OCI-LY1 (cell line): ENCODE measurements around the gene KLK13.

ENCODE experiments used
- H2AFZ ChIP-seq: fragments of 200-600 bp; sonication (generic), shearing (Covaris generic); 2 replicates; pipeline ENCODE4 v1.6.0; 2014; ENCODE audit warnings: antibody characterized with exemption, mild to moderate bottlenecking, low read length
- H3F3A ChIP-seq: fragments of 200-600 bp; sonication (generic), shearing (Covaris generic); 2 replicates; pipeline ENCODE4 v1.6.0; 2014; ENCODE audit warnings: mild to moderate bottlenecking, antibody characterized with exemption, low read length, moderate library complexity; ENCODE audit not compliant: insufficient read depth
- H3K27ac ChIP-seq: fragments of 200-600 bp; sonication (generic); 2 replicates; pipeline ENCODE4 v1.5.1; 2014; ENCODE audit warnings: low read length, mixed run types, mild to moderate bottlenecking, low read depth; ENCODE audit not compliant: poor library complexity, severe bottlenecking
- H3K27me3 ChIP-seq: fragments of 200-600 bp; sonication (generic); 2 replicates; pipeline ENCODE4 v1.6.0; 2014; ENCODE audit warnings: antibody characterized with exemption, mild to moderate bottlenecking, low read length, moderate library complexity; ENCODE audit not compliant: insufficient read depth
- H3K36me3 ChIP-seq: fragments of 200-600 bp; sonication (generic); 2 replicates; pipeline ENCODE4 v1.6.1; 2014; ENCODE audit warnings: mild to moderate bottlenecking, antibody characterized with exemption, low read length, moderate library complexity, mixed read lengths; ENCODE audit not compliant: insufficient read depth
- H3K4me1 ChIP-seq: fragments of 200-600 bp; sonication (generic); 2 replicates; pipeline ENCODE4 v1.5.1; 2014; ENCODE audit warnings: mild to moderate bottlenecking, low read length, moderate library complexity; ENCODE audit not compliant: insufficient read depth, severe bottlenecking
- H3K4me2 ChIP-seq: fragments of 200-600 bp; sonication (generic), shearing (Covaris generic); 2 replicates; pipeline ENCODE4 v1.6.1; 2014; ENCODE audit warnings: low read length
- H3K4me3 ChIP-seq: fragments of 200-600 bp; sonication (generic); 2 replicates; pipeline ENCODE4 v1.5.1; 2014; ENCODE audit warnings: low read length, low read depth, mild to moderate bottlenecking, mixed read lengths; ENCODE audit not compliant: poor library complexity, severe bottlenecking
- H3K79me2 ChIP-seq: fragments of 200-600 bp; shearing (Covaris generic); 2 replicates; pipeline ENCODE4 v1.6.1; 2016; ENCODE audit warnings: mixed run types, low read length, mixed read lengths; ENCODE audit not compliant: insufficient read depth
- H3K9ac ChIP-seq: fragments of 200-600 bp; sonication (generic), shearing (Covaris generic); 2 replicates; pipeline ENCODE4 v1.6.1; 2014; ENCODE audit warnings: mild to moderate bottlenecking, low read length, mixed read lengths
- H3K9me2 ChIP-seq: fragments of 200-600 bp; sonication (generic), shearing (Covaris generic); 2 replicates; pipeline ENCODE4 v1.6.1; 2014; ENCODE audit warnings: low read depth, mild to moderate bottlenecking, low read length, mixed read lengths
- H3K9me3 ChIP-seq: fragments of 200-600 bp; shearing (Covaris generic); 2 replicates; pipeline ENCODE4 v1.6.1; 2014; ENCODE audit warnings: low read length, mixed read lengths
- H4K20me1 ChIP-seq: fragments of 200-600 bp; sonication (generic), shearing (Covaris generic); 2 replicates; pipeline ENCODE4 v1.6.0; 2016; ENCODE audit warnings: mild to moderate bottlenecking, low read length; ENCODE audit not compliant: insufficient read depth
- EZH2 ChIP-seq: fragments of 200-600 bp; sonication (generic), shearing (Covaris generic); IDR thresholded peaks from 2 replicates; pipeline ENCODE4 v1.8.0; 2017; ENCODE audit warnings: borderline replicate concordance, mixed run types, mild to moderate bottlenecking, antibody characterized with exemption, low read length, moderate library complexity, mixed read lengths
- TF ChIP-seq, protein P1 (sequence below): fragments of 200-600 bp; sonication (generic), shearing (Covaris generic); IDR thresholded peaks from 2 replicates; pipeline ENCODE4 v1.5.1; 2017; ENCODE audit warnings: mild to moderate bottlenecking, antibody characterized with exemption, low read length, moderate library complexity, mixed read lengths

The KLK13 gene

GRCh38 chr19:51026554-51026831 is 38.4 kb downstream of the KLK13 start, which contains the start of gene KLK11:
TSS of gene KLK11 (minus strand) at chr19:51026616. CDS start at chr19:51025631, 985 bp downstream.
- Histone ChIP-seq H3K4me2 (no peak within 1 kb of the TSS), H3K27ac (no peak within 1 kb of the TSS), H3K4me1 (no peaks in the 10 kb centered on the region), H3K9ac (no peak within 1 kb of the TSS), H3F3A (no peaks in the 10 kb centered on the region), H2AFZ (no peak within 1 kb of the TSS), H3K9me3 (no peaks in the 10 kb centered on the region), H3K79me2 (no peaks in the 10 kb centered on the region), H3K27me3 (no peaks in the 10 kb centered on the region; the same call in 1 of the 2 replicates), H3K4me3 (no peak within 1 kb of the TSS), H3K36me3 (no peaks in the 10 kb centered on the region), H4K20me1 (no peaks in the 10 kb centered on the region), H3K9me2 (no peaks in the 10 kb centered on the region)
- TF ChIP-seq, protein P1, sequence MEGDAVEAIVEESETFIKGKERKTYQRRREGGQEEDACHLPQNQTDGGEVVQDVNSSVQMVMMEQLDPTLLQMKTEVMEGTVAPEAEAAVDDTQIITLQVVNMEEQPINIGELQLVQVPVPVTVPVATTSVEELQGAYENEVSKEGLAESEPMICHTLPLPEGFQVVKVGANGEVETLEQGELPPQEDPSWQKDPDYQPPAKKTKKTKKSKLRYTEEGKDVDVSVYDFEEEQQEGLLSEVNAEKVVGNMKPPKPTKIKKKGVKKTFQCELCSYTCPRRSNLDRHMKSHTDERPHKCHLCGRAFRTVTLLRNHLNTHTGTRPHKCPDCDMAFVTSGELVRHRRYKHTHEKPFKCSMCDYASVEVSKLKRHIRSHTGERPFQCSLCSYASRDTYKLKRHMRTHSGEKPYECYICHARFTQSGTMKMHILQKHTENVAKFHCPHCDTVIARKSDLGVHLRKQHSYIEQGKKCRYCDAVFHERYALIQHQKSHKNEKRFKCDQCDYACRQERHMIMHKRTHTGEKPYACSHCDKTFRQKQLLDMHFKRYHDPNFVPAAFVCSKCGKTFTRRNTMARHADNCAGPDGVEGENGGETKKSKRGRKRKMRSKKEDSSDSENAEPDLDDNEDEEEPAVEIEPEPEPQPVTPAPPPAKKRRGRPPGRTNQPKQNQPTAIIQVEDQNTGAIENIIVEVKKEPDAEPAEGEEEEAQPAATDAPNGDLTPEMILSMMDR, result no peak
- TF ChIP-seq EZH2, result no peak

DNA sequence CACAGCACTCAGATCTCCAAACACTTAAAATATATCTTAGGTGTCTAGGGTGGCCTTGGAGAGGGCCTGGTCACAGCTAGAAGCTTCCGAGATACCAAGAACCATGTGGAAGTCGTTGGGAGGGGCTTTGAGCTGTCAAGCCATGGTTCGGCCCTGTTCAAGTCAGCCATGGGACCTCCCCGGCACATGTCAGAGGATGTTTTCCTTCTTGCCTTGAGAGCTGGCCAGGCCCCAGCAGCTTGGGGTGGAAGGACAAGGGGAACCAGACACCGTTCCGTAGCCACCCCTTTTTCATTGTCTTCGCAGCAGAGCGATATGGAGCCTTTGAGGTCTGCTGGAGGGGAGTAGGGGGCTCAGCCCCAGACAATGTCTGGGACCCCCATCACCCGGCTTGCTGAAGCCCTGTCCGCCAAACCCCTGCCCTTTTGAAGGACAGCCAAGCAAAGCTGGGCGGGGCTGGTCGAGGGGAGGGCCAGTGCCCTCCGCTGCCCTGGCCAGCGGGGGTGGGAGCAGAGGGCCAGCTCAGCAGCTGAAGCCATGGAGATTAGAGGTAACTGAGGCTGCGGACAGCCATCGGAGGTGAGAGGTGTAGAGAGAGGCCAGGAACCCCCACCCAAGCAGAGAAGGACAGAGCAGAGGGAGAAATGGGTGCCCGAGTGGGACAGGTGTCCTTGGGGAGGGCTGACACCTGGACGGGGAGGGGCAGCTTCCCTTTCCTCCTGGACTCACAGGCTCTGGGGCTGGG is 38.9 kb downstream of the KLK13 start:
- Histone ChIP-seq H4K20me1 (no peaks in the 10 kb centered on the region), H3K4me3 (no peak overlapping the region), H3K4me2 (no peak overlapping the region), H3K27ac (no peak overlapping the region), H3K9ac (no peak overlapping the region), H3K79me2 (no peaks in the 10 kb centered on the region), H3K4me1 (no peaks in the 10 kb centered on the region), H3K9me2 (no peaks in the 10 kb centered on the region), H2AFZ (no peak overlapping the region), H3K9me3 (no peaks in the 10 kb centered on the region), H3K27me3 (no peaks in the 10 kb centered on the region; the same call in 1 of the 2 replicates), H3K36me3 (no peaks in the 10 kb centered on the region), H3F3A (no peaks in the 10 kb centered on the region)
- TF ChIP-seq EZH2, result no peak
- TF ChIP-seq, protein P1, result no peak

DNA sequence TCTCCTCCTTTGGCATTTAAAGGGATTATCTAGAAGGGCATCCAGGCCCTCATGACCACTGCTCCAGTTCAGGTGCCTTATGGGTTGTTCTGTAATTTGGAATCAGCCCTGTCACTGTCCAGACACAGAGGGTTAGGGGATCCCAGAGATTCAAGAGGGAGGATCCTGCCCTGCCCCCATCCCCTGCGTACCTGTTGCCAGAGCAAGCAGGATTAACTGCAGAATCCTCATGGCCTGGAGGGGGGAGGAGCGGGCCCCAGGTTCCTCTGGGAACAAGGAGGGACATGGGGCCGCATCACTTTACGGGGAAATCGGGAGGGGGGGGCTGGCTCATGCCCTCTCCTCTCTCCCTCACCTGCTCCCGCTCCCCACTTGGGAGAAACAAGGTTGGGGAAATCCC is 39.5 kb downstream of the KLK13 start:
- Histone ChIP-seq H3F3A (no peaks in the 10 kb centered on the region), H3K27me3 (no peaks in the 10 kb centered on the region; the same call in 1 of the 2 replicates), H3K9me3 (no peaks in the 10 kb centered on the region), H3K27ac (no peak overlapping the region), H3K4me3 (no peak overlapping the region), H3K9ac (no peak overlapping the region), H4K20me1 (no peaks in the 10 kb centered on the region), H3K4me1 (no peaks in the 10 kb centered on the region), H3K4me2 (no peak overlapping the region), H3K36me3 (no peaks in the 10 kb centered on the region), H3K79me2 (no peaks in the 10 kb centered on the region), H2AFZ (no peak overlapping the region), H3K9me2 (no peaks in the 10 kb centered on the region)
- TF ChIP-seq, protein P1, result no peak
- TF ChIP-seq EZH2, result no peak
